Neural progenitor cell (in vitro differentiated cells): ENCODE data around the gene SLC38A7.

Source experiments
- CTCF ChIP-seq: fragments of 200-600 bp; sonication (generic); IDR thresholded peaks from 2 replicates; pipeline ENCODE4 v1.5.1; 2017; ENCODE audit warnings: antibody characterized with exemption, mild to moderate bottlenecking
- EZH2phosphoT487 ChIP-seq: fragments of 200-600 bp; sonication (generic); IDR thresholded peaks from 2 replicates; pipeline ENCODE4 v1.6.1; 2017; ENCODE audit warnings: antibody characterized with exemption

DNA sequence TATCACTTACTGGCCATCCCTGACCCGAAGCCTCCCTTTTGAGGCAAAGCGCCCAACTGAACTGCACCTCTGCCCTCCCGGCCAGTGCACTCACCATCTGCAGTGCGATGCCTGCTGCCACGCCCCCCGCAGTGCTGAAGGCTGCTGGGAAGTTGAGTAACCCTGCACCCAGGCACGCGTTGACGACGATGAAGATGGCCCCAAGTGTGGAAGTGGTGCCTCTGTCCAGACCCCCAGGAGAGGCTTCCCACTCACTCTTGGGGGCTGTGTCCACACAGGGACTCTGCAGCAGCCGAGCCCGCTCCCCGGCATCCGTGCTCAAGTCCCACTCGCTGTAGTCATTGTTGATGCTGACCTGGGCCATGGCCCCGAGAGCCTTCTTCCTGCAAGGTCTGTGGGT lies 4.8 kb downstream of the SLC38A7 start:
- TF ChIP-seq CTCF, result no peak
- no peak for TF ChIP-seq EZH2phosphoT487
